WTC11 (cell line): ENCODE data around the gene TMEM132E.

Source experiments
- CREM ChIP-seq: sonication (generic); formaldehyde crosslinking; IDR thresholded peaks from 2 replicates; pipeline ENCODE4 v1.8.1; 2022; ENCODE audit warnings: mild to moderate bottlenecking, missing genetic modification reagents, moderate library complexity
- HMGA2 ChIP-seq: fragments of 250-450 bp; sonication (Bioruptor Pico); IDR thresholded peaks from 2 replicates; pipeline ENCODE4 v1.4.0; 2021; ENCODE audit warnings: mild to moderate bottlenecking, moderate library complexity
- SP1 ChIP-seq: sonication (generic); formaldehyde crosslinking; conservative IDR thresholded peaks from 2 replicates; pipeline ENCODE4 v1.8.1; 2022; ENCODE audit warnings: missing genetic modification reagents
- TEAD1 ChIP-seq: sonication (generic); formaldehyde crosslinking; IDR thresholded peaks from 2 replicates; pipeline ENCODE4 v1.8.0; 2022; ENCODE audit warnings: mild to moderate bottlenecking, missing genetic modification reagents
- TEAD4 ChIP-seq: sonication (generic); formaldehyde crosslinking; IDR thresholded peaks from 2 replicates; pipeline ENCODE4 v1.8.0; 2022; ENCODE audit warnings: mild to moderate bottlenecking, missing genetic modification reagents
- ZBTB21 ChIP-seq: sonication (generic); formaldehyde crosslinking; IDR thresholded peaks from 2 replicates; pipeline ENCODE4 v1.8.1; 2023; ENCODE audit warnings: mild to moderate bottlenecking, missing genetic modification reagents, borderline replicate concordance
- TF ChIP-seq, protein P1 (sequence below): fragments of 200-600 bp; IDR thresholded peaks from 2 replicates; pipeline ENCODE4 v1.8.0; 2022; ENCODE audit warnings: antibody characterized with exemption

DNA sequence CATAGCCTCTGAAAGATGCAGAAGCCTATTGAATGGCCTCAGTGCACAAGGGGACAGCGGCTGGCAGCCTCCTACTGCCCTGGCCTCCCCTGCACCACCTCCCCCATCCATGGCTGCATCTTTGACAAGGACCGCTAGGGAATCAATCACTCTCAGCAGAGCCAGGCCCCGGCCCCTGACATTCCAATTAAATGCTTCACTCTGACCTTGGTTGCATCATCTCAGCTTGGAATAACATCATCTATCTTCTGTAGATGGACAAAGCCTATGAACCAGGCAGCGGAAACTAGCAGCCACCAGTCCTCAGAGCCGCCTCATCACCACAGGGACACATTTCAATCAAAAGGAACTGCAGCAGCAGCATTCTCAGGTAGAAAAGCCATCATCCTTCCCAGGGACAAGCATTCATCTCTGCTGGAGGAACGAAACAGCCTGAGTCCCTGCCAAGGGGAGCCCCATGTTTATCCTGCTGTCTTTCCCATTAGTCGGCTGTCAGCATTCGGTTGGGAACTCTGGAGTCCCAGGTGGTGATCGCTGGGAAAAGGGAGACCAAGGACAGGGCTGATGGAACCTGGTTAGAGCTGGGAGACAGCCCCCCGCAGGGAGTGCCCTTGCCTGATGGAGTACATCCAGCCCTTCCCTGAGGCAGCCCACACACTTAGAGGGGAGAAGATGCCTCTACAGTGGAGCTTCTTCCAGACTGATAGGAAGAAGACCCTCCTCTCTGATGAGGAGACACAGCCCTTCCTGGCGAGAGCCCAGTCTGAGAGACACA, 11.5 kb upstream of the TMEM132E start:
- TF ChIP-seq ZBTB21 (CRISPR knock-in tag) (no peak), HMGA2 (no peak), SP1 (no peak), TEAD1 (CRISPR knock-in tag) (no peak), TEAD4 (CRISPR knock-in tag) (no peak), CREM (no peak)
- TF ChIP-seq, protein P1, sequence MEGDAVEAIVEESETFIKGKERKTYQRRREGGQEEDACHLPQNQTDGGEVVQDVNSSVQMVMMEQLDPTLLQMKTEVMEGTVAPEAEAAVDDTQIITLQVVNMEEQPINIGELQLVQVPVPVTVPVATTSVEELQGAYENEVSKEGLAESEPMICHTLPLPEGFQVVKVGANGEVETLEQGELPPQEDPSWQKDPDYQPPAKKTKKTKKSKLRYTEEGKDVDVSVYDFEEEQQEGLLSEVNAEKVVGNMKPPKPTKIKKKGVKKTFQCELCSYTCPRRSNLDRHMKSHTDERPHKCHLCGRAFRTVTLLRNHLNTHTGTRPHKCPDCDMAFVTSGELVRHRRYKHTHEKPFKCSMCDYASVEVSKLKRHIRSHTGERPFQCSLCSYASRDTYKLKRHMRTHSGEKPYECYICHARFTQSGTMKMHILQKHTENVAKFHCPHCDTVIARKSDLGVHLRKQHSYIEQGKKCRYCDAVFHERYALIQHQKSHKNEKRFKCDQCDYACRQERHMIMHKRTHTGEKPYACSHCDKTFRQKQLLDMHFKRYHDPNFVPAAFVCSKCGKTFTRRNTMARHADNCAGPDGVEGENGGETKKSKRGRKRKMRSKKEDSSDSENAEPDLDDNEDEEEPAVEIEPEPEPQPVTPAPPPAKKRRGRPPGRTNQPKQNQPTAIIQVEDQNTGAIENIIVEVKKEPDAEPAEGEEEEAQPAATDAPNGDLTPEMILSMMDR, result no peak
